ENCODE results near the gene MEX3D.
A peak's percentile ranks its signal among the peaks of the same experiment; 100 is the strongest.

Gene MEX3D

DNA sequence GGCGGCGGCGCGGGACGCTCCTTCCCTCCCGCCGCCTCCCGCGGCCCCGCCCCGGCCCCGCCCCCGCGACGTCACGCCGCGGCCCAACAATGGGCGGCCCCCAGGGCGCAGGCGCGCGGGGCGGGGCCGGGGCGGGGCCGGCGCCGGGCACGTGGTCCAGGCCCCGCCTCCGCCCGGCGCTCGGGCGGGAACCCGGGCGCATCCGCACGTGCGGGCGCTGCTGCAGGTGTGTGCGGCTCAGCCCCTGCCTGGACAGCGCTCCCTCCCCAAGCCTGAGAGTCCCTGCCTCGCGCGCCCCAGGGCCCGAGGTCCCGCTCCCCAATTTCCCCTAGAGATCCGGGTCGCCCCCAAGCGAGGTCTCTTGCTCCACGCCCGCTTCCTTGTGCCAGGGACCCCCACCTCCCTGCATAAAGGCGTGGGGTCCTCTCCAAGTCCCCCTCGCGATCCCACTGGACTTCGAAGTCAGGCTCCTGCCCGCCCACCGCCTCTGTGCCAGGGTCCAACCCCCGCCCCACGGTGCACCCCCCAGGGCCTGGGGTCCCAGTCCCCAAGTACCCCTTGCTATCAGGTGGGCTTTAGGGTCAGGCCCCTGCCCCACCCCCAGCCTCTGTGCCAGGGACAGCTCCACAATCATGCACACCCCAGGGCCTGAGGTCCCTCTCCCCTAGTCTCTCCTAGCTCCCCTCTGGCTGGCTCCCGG is at the start of gene MEX3D:
MEX3D (minus strand) TSS at position 6 of the 700 bp plus-strand sequence. CDS start 267 bp downstream, outside the sequence.
- DNase-seq: peak; percentile 73 to 88

GRCh38 chr19:1616875-1617274 is 48.8 kb upstream of the MEX3D start:
- DNase-seq: no peak

DNA sequence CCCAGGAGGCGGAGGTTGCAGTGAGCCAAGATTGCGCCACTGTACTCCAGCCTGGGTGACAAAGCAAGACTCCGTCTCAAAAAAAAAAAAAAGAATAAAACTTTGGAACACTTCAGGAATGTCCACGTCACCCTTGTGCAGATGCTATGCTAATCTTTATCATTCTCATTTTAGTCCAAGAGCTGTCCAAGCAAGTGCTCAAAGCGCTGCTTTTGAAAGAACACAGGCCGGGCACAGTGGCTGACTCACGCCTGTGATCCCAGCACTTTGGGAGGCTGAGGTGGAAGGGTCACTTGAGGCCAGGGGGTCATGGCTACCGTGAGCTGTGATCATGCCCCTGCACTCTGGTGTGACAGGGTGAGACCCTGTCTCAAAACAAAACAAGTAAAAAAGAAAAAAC is 48.3 kb upstream of the MEX3D start:
- no peak for DNase-seq

DNA sequence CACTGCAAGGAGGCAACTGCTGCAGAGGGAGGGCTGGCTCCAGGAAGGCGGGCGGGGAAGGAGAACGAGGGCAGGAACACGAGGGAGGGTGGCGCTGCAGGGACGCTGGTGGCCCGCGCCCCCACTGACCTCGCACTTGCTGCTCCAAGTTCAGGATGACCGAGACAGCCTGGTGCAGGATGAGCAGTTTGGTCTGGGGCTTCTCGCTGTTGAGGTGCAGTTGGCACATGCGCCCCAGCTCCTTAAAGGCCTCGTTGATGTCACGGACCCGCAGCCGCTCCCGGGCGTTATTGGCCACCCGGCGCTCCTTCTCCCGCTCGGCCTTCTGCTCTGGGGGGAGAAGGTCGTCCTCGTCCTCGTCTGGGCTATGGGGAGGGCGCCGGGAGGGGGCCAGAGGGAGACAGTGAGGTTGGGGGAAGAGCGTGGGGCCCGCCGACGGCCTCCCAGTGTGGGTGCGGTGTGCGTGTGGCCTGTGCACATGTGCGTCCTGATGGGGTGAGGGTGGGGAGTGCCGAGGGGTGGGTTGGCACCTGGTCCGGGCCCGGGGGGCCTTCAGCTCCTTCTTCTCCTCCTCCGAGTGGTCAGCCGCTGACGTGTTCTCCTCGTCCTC is 47.1 kb upstream of the MEX3D start:
- DNase-seq: no peak

DNA sequence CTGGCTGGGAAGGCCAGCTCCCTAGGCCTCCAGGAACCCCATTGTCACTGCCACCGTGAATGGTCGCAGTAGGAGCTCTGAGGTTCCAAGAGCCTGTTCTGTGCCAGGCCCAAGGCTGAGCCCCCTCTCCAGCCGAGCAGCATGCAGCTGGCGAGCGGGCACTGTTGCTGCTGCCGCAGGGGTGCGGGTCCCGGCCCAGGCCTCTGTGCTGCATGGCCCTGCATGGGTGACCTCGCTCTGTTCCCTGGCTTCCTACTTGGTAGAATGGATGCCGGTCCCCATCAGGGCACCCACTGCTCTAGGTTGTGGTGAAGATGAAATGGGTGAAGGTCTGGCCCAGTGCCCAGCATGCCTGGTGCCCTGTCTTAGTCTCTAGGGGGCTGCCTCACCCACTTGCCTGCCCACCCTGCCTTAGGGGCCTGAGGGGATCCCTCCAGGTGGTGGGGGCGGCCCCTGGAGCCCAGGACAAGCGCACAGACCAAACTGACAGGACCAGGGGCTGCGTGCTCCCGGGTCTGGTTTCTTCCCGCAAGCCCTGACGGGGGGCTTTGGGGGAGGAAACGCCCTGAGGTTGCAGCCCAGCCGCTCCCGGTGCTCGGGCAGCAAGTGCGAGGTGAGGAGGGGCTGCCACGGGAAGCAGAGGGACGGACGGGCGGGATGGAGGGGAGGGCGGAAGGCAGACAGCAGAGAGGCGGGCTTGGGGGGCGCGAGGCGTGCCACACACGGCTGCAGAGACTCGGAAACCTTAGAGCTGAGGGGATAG is 45.9 kb upstream of the MEX3D start:
- DNase-seq: no peak

- DNase-seq: no peak
Observed at GRCh38 chr19:1613146-1613545, 45.0 kb upstream of the MEX3D start.

DNA sequence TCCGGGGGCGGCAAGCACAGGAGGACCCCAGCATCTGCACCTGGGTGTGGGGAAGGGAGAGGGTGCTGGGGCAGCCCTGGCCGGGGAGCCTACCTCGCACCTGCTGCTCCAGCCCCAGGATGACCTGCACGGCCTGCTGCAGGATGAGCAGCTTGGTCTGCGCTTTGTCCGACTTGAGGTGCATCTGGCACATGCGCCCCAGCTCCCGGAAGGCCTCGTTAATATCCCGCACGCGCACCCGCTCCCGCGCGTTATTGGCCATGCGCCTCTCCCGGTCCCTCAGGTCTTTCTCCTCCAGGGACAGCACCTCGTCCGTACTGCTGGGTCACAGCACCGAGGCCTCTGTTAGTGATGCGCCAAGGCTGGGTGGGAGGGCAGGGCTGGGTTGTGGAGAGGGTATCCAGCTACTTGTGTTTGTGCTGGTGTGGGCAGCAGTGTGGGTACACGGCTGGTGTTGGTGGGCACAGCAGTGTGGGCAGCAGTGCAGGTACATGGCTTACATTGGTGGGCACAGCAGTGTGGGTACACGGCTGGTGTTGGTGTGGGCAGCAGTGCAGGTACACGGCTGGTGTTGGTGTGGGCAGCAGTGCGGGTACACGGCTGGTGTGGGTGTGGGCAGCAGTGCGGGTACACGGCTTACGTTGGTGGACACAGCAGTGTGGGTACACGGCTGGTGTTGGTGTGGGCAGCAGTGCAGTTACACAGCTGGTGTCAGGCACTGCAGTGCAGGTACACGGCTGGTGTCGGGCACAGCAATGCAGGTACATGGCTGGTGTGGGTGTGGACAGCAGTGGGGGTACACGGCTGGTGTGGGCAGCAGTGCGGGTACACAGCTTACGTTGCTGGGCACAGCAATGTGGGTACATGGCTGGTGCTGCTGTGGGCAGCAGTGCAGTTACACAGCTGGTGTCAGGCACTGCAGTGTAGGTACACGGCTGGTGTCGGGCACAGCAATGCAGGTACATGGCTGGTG is 44.3 kb upstream of the MEX3D start:
- DNase-seq: no peak

DNA sequence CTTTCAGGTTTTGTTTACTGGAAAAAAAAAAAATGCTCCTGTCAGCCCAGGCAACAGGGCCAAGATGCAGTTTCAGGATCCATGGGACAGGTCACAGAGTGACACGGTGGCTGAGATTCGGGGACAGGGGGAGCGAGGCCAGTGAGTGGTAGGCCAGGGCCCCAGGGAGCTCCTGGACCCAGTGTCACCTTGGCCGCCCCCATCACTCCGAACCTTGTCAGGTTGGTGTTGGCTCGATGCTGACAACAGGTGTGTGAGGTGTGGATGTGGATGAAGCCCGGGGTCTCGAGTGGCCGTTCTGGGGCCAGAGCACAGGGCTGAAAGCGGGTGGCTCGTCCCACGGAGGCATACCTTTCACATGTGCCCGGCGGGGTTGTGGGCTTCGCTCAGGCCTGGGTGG is 43.2 kb upstream of the MEX3D start:
- DNase-seq: no peak

GRCh38 chr19:1610579-1610978 is 42.5 kb upstream of the MEX3D start:
- DNase-seq: no peak

GRCh38 chr19:1609680-1610474 is 41.8 kb upstream of the MEX3D start:
- no peak for DNase-seq

- DNase-seq: no peak
Observed at GRCh38 chr19:1609103-1609396, 40.9 kb upstream of the MEX3D start.

- no peak for DNase-seq
Observed at GRCh38 chr19:1608359-1609102, 40.4 kb upstream of the MEX3D start.

DNA sequence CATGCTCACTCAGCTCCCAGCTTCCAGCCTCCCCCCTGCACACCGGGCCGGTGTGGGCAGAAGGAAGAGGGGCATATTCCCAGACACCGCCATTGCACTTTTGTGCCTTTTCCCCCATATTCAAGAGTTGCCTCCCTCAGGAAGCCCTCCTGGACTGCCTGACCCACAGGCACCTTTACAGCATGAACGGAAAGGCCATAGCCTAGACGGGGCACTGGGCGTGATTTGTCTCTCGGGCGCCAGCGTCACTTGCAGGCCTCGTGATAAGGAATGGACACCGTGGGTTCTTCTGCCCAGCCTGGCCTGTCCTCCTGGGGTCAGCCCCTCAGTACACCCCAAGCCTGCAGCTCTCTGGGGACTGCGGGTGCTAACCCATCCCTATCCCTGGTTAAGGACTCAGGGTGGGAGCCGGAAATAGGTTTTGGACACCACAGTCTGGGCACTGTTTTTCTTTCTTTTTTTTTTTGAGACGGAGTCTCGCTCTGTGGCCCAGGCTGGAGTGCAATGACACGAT is 38.1 kb upstream of the MEX3D start:
- no peak for DNase-seq

DNA sequence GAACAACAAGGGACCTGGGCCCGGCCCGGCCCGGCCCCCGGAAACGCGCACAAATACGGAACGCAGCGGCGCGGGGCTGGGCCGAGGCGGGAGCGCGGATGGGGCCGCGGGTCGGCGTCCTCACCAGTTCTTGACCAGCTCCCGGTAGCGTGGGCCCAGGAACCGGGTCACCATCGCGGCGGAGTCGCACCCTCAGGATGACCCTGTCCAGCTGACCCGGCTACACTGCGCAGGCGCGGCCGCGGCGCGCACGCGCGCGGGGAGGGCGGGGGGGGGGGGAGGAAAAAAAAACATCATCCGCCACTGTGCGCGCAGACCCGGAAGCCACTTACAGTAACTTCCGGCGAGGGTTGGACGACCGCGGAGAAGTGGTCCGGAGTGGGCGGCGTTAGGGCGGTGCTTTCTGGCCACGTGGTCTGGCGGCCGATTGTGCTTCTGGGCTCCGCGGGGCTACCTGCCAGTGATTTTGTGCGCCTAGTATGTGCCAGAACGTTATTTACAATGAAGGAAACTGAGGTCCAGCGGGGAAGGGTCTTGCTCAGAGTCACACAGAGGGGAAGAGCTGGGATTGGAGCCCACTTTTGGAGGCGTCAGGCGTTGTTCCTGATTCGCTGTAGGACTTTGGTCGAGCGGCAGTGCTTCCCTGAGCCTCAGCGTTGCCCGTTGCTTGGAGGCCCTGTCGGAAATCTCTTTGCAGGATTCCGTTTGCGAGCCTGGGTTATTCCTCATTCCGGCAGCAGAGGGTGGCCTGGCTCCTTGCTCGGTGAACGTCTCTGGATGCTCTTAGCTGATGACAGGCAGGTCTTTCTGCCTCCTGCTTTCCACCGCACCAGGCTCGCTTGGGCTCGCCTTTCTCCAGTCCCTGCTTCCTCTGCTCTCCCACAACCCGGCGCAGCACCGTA is 37.4 kb upstream of the MEX3D start, which contains the start of gene UQCR11:
UQCR11 (minus strand) TSS at position 227 of the 902 bp plus-strand sequence; CDS start at position 174, 53 bp downstream.
- DNase-seq: peak; percentile 88 to 89

DNA sequence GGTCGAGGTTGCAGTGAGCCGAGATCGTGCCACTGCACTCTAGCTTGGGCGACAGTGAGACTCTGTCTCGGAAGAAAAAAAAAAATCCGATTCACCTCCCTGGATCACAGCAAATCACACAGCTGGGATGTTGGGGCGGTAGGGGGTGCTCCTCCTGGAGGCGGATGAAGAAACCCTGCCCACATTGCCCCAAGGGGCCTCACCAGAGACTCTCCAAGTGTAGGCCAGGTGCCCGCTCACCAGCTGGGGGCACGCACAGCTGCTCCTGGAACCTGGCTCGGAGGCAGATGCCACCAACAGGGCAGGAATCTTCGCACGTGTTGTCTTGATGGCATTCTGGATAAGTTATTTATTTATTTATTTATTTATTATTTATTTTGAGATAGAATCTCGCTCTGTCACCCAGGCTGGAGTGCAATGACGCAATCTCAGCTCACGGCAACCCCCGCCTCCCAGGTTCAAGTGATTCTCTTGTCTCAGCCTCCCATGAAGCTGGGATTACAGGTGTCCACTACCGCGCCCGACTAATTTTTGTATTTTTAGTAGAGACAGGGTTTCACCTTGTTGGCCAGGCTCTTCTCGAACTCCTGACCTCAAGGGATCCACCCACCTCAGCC is 34.1 kb upstream of the MEX3D start:
- no peak for DNase-seq

GRCh38 chr19:1601613-1602064 is 33.5 kb upstream of the MEX3D start:
- no peak for DNase-seq

GRCh38 chr19:1599460-1599846 is 31.3 kb upstream of the MEX3D start:
- no peak for DNase-seq

DNA sequence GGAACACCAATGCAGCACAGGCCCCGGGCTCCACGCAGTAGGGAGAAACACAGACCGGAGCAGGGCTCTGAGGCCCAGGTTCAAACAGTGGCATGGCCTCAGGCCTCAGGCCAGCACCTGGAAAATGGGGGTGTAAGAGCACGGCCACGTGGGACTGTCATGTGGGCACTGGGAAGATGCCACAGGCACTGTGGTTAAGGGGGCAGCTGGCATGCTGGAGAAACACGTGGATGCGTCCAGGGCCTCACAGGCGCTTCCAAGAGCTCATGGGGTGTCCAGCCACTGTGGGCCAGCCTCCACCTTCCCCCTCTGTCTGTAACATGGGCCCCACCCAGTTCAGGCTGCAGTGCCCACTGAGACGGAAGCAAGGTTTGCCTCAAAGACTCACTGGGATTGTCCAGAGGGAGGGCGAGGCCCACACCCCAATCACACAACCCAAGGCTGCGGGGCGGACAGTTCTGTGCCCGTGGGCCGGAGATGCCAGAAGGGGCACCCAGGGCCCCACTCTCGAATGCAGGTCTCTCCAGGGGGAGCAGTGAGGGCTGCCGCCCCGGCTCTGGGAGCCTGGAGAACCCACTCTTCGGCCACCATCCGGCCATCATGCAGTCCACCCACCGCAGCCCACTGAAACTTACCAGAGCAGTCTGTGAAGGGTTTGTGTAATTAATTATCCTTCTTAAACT is 30.8 kb upstream of the MEX3D start:
- DNase-seq: no peak

GRCh38 chr19:1593501-1593772 is 25.3 kb upstream of the MEX3D start:
- DNase-seq: no peak

All from stimulated activated CD4-positive, alpha-beta T cell treated with anti-CD3 and anti-CD28 coated beads, Interleukin-2, amount 100 ng/mL, for 48 hours (primary cell).